Measurements from ENCODE around the gene CHIA. TPM values are rescaled to one million over a fixed set of nuclear protein-coding genes. Genes with fewer than 3 reads are reported as not detected.
A peak's percentile ranks its signal among the peaks of the same experiment; 100 is the strongest.
"Not testable (repeated sequence)": the region's sequence is repeated elsewhere in the genome, so short reads cannot be mapped to it uniquely, and the experiment has no call there.

The CHIA gene
- total RNA-seq, 1 donor from 2014 or later: 10.9 TPM

- Histone ChIP-seq H3K27me3 (ENCODE audit: low read depth) (no peaks in the 10 kb centered on the region), H3K9me3 (peaks cover 11% of the 10 kb centered on the region), H3K4me3 (no peak overlapping the region), H3K27ac (no peak overlapping the region), H3K4me1 (no peaks in the 10 kb centered on the region), H3K36me3 (no peaks in the 10 kb centered on the region)
- no peak for TF ChIP-seq CTCF (IDR thresholded peaks at IDR 0.05)
- ATAC-seq (peak in 1 of 2 donors; percentile 21), DNase-seq (no peak)
- intact Hi-C loops (cut with DNase I): no loop called here
Observed at GRCh38 chr1:111332190-111332589, 41.5 kb downstream of the CHIA start.

- Histone ChIP-seq H3K27ac (no peak overlapping the region), H3K4me1 (no peaks in the 10 kb centered on the region), H3K36me3 (no peaks in the 10 kb centered on the region), H3K27me3 (ENCODE audit: low read depth) (no peaks in the 10 kb centered on the region), H3K9me3 (no peaks in the 10 kb centered on the region), H3K4me3 (no peak overlapping the region)
- TF ChIP-seq CTCF (IDR thresholded peaks at IDR 0.05): peak; percentile 65
- DNase-seq (no peak), ATAC-seq (peak; percentile 76 to 86)
- intact Hi-C loops (cut with DNase I): no loop called here
Observed at GRCh38 chr1:111334169-111334568, 43.5 kb downstream of the CHIA start.

- H3K4me3 ChIP-seq; H3K36me3 ChIP-seq; H3K9me3 ChIP-seq; H3K27me3 ChIP-seq (ENCODE audit: low read depth); H3K4me1 ChIP-seq; DNase-seq; ATAC-seq; H3K27ac ChIP-seq; intact Hi-C loops (cut with DNase I): not testable (repeated sequence)
Observed at GRCh38 chr1:111335214-111335877, 44.7 kb downstream of the CHIA start.

- H3K4me1 ChIP-seq; H3K27ac ChIP-seq; H3K27me3 ChIP-seq (ENCODE audit: low read depth); H3K36me3 ChIP-seq; intact Hi-C loops (cut with DNase I); H3K4me3 ChIP-seq; ATAC-seq; DNase-seq; H3K9me3 ChIP-seq: not testable (repeated sequence)
Observed at GRCh38 chr1:111338849-111339248, 48.2 kb downstream of the CHIA start.

GRCh38 chr1:111346089-111346885, 55.6 kb downstream of the CHIA start:
- TF ChIP-seq CTCF (IDR thresholded peaks at IDR 0.05): peak; percentile 12
- H3K36me3 ChIP-seq: no peaks in the 10 kb centered on the region
- peak overlapping the region; percentile 83 for H3K27ac ChIP-seq
- H3K4me1 ChIP-seq: peaks cover 7% of the 10 kb centered on the region
- H3K4me3 ChIP-seq: peak overlapping the region; percentile 61
- DNase-seq: peak; percentile 93
- peak; percentile 98 for ATAC-seq
- H3K27me3 ChIP-seq (ENCODE audit: low read depth): no peaks in the 10 kb centered on the region
- intact Hi-C loops (cut with DNase I): no loop called here
- H3K9me3 ChIP-seq: no peaks in the 10 kb centered on the region

GRCh38 chr1:111347026-111347425, 56.4 kb downstream of the CHIA start:
- Histone ChIP-seq H3K9me3 (no peaks in the 10 kb centered on the region), H3K27me3 (ENCODE audit: low read depth) (no peaks in the 10 kb centered on the region), H3K4me1 (peaks cover 7% of the 10 kb centered on the region), H3K27ac (peak overlapping the region; percentile 83), H3K36me3 (no peaks in the 10 kb centered on the region), H3K4me3 (peak overlapping the region; percentile 61)
- intact Hi-C loops (cut with DNase I): no loop called here
- ATAC-seq (no peak), DNase-seq (no peak)
- no peak for TF ChIP-seq CTCF (IDR thresholded peaks at IDR 0.05)

Data from lower lobe of right lung (tissue), 2 donors.